Tibial nerve (tissue), 3 donors: ENCODE results near the gene RAP1GAP.

Experiments used
- CTCF ChIP-seq, 5 experiments: fragments of 200-600 bp in 3 of 5; fragments of 450-650 bp in 2 of 5; sonication (generic) in 3 of 5; IDR thresholded peaks; one replicate each; pipeline ENCODE4 v1.5.1; 2016 to 2019; ENCODE audit warnings: antibody characterized with exemption in 5 of 5, mild to moderate bottlenecking in 3 of 5, moderate library complexity in 2 of 5
- POLR2A ChIP-seq, 2 donors: fragments of 450-650 bp; IDR thresholded peaks; one replicate each; pipeline ENCODE4 v1.6.1; 2017; ENCODE audit warnings: antibody characterized with exemption in 2 of 2, mild to moderate bottlenecking in 2 of 2, moderate library complexity in 2 of 2

- TF ChIP-seq POLR2A (IDR thresholded peaks at IDR 0.05), result no peak
- no peak for TF ChIP-seq CTCF (IDR thresholded peaks at IDR 0.05)
Observed at GRCh38 chr1:21564521-21565095, 104.5 kb downstream of the RAP1GAP start.
